Activated gamma-delta T cell (primary cell): ENCODE data around the gene NFIB.

ENCODE experiments used
- DNase-seq: peaks from one replicate; lab custom pipeline; 2025; lab: John Stamatoyannopoulos, UW

Gene NFIB

GRCh38 chr9:14273696-14274121 is 40.2 kb downstream of the NFIB start:
- no peak for DNase-seq

- DNase-seq, result no peak
These were observed 40.9 kb downstream of the NFIB start for GRCh38 chr9:14272927-14273528.

- DNase-seq, result no peak
These were observed 42.8 kb downstream of the NFIB start for GRCh38 chr9:14271093-14271673.

- DNase-seq, result no peak
These were observed 43.4 kb downstream of the NFIB start for GRCh38 chr9:14270358-14271092.

- no peak for DNase-seq
These were observed 44.0 kb downstream of the NFIB start for GRCh38 chr9:14269916-14270315.

- no peak for DNase-seq
These were observed 50.0 kb downstream of the NFIB start for GRCh38 chr9:14263707-14264483.

- no peak for DNase-seq
These were observed 51.1 kb downstream of the NFIB start for GRCh38 chr9:14262827-14263226.

- no peak for DNase-seq
These were observed 52.3 kb downstream of the NFIB start for GRCh38 chr9:14261616-14262015.

GRCh38 chr9:14260101-14260500 is 53.8 kb downstream of the NFIB start:
- no peak for DNase-seq

- no peak for DNase-seq
These were observed 55.2 kb downstream of the NFIB start for GRCh38 chr9:14258660-14259239.

GRCh38 chr9:14258156-14258555 is 55.8 kb downstream of the NFIB start:
- no peak for DNase-seq

- no peak for DNase-seq
These were observed 57.4 kb downstream of the NFIB start for GRCh38 chr9:14256588-14256987.

- DNase-seq, result no peak
These were observed 62.5 kb downstream of the NFIB start for GRCh38 chr9:14251154-14252071.

- no peak for DNase-seq
These were observed 63.2 kb downstream of the NFIB start for GRCh38 chr9:14250794-14251153.

GRCh38 chr9:14249527-14249926 is 64.4 kb downstream of the NFIB start:
- DNase-seq, result no peak

GRCh38 chr9:14248149-14248548 is 65.8 kb downstream of the NFIB start:
- no peak for DNase-seq

GRCh38 chr9:14247577-14247976 is 66.4 kb downstream of the NFIB start:
- no peak for DNase-seq

GRCh38 chr9:14246951-14247350 is 67.0 kb downstream of the NFIB start:
- DNase-seq, result no peak

- DNase-seq, result no peak
These were observed 67.9 kb downstream of the NFIB start for GRCh38 chr9:14245901-14246525.

GRCh38 chr9:14243514-14244042 is 70.4 kb downstream of the NFIB start:
- no peak for DNase-seq
